OCI-LY7 (cell line): ENCODE measurements around the gene CIC. TPM values are rescaled to one million over a fixed set of nuclear protein-coding genes. Genes with fewer than 3 reads are reported as not detected.
A peak's percentile ranks its signal among the peaks of the same experiment; 100 is the strongest.

Experiments used
- BruUV-seq: library from RNA; stranded (reverse); fragments of 400-500 nt; replicated peaks from 2 replicates; lab custom pipeline; 2021; lab: Mats Ljungman, UMichigan
- CTCF ChIA-PET: fragments of 300-600 bp; sonication (Branson Sonifier 250); formaldehyde crosslinking; loops from one replicate; lab custom pipeline; 2022; ENCODE audit warnings: antibody characterized with exemption; ENCODE audit not compliant: unreplicated experiment; lab: Charles Lee
- POLR2A ChIA-PET: fragments of 300-600 bp; sonication (Branson Sonifier 250); formaldehyde crosslinking; loops from one replicate; lab custom pipeline; 2022; ENCODE audit warnings: antibody characterized with exemption; lab: Charles Lee
- DNase-seq: peaks from one replicate; pipeline ENCODE4 v3.0.0-alpha.2; 2015; ENCODE audit warnings: low spot score
- H2AFZ ChIP-seq: fragments of 200-600 bp; sonication (generic), shearing (Covaris generic); 2 replicates; pipeline ENCODE4 v1.6.1; 2014; ENCODE audit warnings: mild to moderate bottlenecking, antibody characterized with exemption, low read length, moderate library complexity
- H3K27ac ChIP-seq: fragments of 200-600 bp; sonication (generic); 2 replicates; pipeline ENCODE4 v1.5.1; 2014; ENCODE audit warnings: mixed run types, low read depth, mild to moderate bottlenecking, moderate library complexity, low read length, inconsistent platforms; ENCODE audit not compliant: poor library complexity, severe bottlenecking
- H3K36me3 ChIP-seq: fragments of 200-600 bp; sonication (generic); 2 replicates; pipeline ENCODE4 v1.6.1; 2014; ENCODE audit warnings: mild to moderate bottlenecking, antibody characterized with exemption, low read length, moderate library complexity, mixed read lengths; ENCODE audit not compliant: insufficient read depth
- H3K4me1 ChIP-seq: fragments of 200-600 bp; sonication (generic); 2 replicates; pipeline ENCODE4 v1.5.1; 2014; ENCODE audit warnings: mild to moderate bottlenecking, low read length; ENCODE audit not compliant: insufficient read depth, poor library complexity, severe bottlenecking
- H3K4me2 ChIP-seq: fragments of 200-600 bp; sonication (generic); 2 replicates; pipeline ENCODE4 v1.6.1; 2014; ENCODE audit warnings: mild to moderate bottlenecking, low read length
- H3K4me3 ChIP-seq: fragments of 200-600 bp; sonication (generic); 2 replicates; pipeline ENCODE4 v1.5.1; 2014; ENCODE audit warnings: mild to moderate bottlenecking, low read depth, low read length; ENCODE audit not compliant: poor library complexity, severe bottlenecking
- H3K79me2 ChIP-seq: fragments of 200-600 bp; sonication (generic); 2 replicates; pipeline ENCODE4 v1.6.1; 2016; ENCODE audit warnings: low read depth, mild to moderate bottlenecking, low read length, moderate library complexity, mixed read lengths; ENCODE audit not compliant: insufficient read depth
- H3K9me2 ChIP-seq: fragments of 200-600 bp; sonication (generic); 2 replicates; pipeline ENCODE4 v1.6.1; 2016; ENCODE audit warnings: mild to moderate bottlenecking, low read length, mixed read lengths; ENCODE audit not compliant: insufficient read depth
- H3K9me3 ChIP-seq: fragments of 200-600 bp; sonication (generic); 2 replicates; pipeline ENCODE4 v1.6.1; 2014; ENCODE audit warnings: mild to moderate bottlenecking, mixed run types, low read length, mixed read lengths
- H4K20me1 ChIP-seq: fragments of 200-600 bp; sonication (generic); 2 replicates; pipeline ENCODE4 v1.6.1; 2014; ENCODE audit warnings: mild to moderate bottlenecking, antibody characterized with exemption, low read length, moderate library complexity, mixed read lengths; ENCODE audit not compliant: insufficient read depth
- CTCF ChIP-seq: fragments of 200-600 bp; sonication (generic); conservative IDR thresholded peaks from 2 replicates; pipeline ENCODE4 v1.5.1; 2014; ENCODE audit warnings: mild to moderate bottlenecking, antibody characterized with exemption, low read length, moderate library complexity, mixed read lengths
- EZH2phosphoT487 ChIP-seq: fragments of 200-600 bp; sonication (generic); IDR thresholded peaks from 2 replicates; pipeline ENCODE4 v1.6.1; 2018; ENCODE audit warnings: low read depth, borderline replicate concordance, mild to moderate bottlenecking, mixed run types, antibody characterized with exemption, low read length, moderate library complexity, mixed read lengths
- intact Hi-C: fragments of 100-400 bp; cut with micrococcal nuclease; formaldehyde crosslinking; loops from one replicate; pipeline ENCODE4 v1.10.0; 2022; ENCODE audit not compliant: unreplicated experiment
- total RNA-seq, 2 experiments: library from RNA; depleted of rRNA in 1 of 2; stranded (reverse); fragments of >200 nt in 1 of 2; shearing (Covaris generic) in 1 of 2; gene quantifications; 2 replicates each; pipeline ENCODE4 v1.2.3, GENCODE V29; 2014 to 2022

The CIC gene
- total RNA-seq, 2 experiments from 2014 or later: 26.8 to 48.2 TPM

GRCh38 chr19:42269478-42270345 is 660 bp downstream of the CIC start:
- H3K27ac ChIP-seq: peak overlapping the region; percentile 70
- H3K9me2 ChIP-seq: no peaks in the 10 kb centered on the region
- BruUV-seq: no TSS peak
- POLR2A ChIA-PET: interaction anchor here (0.6 to 2.1 kb wide), 3 partner anchors 10 to 26 kb away, joined by 4 to 11 read pairs (median 6); no protein-coding TSS in a partner anchor
- H3K4me2 ChIP-seq: peak overlapping the region; percentile 99
- H4K20me1 ChIP-seq: no peaks in the 10 kb centered on the region
- peaks cover 9% of the 10 kb centered on the region; the same call in 1 of the 2 replicates for H3K79me2 ChIP-seq
- 0 out of 2 replicates have a peak, but pooled peaks cover 3% of the 10 kb centered on the region for H3K36me3 ChIP-seq
- H3K4me1 ChIP-seq: peaks cover 32% of the 10 kb centered on the region
- H2AFZ ChIP-seq: peak overlapping the region; percentile 23; the same call in 1 of the 2 replicates
- H3K4me3 ChIP-seq: peak overlapping the region; percentile 73
- no peak for TF ChIP-seq CTCF
- TF ChIP-seq EZH2phosphoT487: no peak
- DNase-seq: no peak
- CTCF ChIA-PET: interaction anchor here (2.0 kb wide), 1 partner anchor 10 kb away, joined by 10 read pairs; no protein-coding TSS in a partner anchor
- no peaks in the 10 kb centered on the region for H3K9me3 ChIP-seq
- intact Hi-C loops: no loop called here

- H2AFZ ChIP-seq: peak overlapping the region; percentile 23; the same call in 1 of the 2 replicates
These were observed 1.4 kb downstream of the CIC start for GRCh38 chr19:42270346-42271044.

More at GRCh38 chr19:42270346-42271044, 1.4 kb downstream of the CIC start:
- H3K4me3 ChIP-seq: peak overlapping the region; percentile 73
- H3K79me2 ChIP-seq: peaks cover 9% of the 10 kb centered on the region; the same call in 1 of the 2 replicates
- no peaks in the 10 kb centered on the region for H3K9me2 ChIP-seq
- peak overlapping the region; percentile 99 for H3K4me2 ChIP-seq
- no peaks in the 10 kb centered on the region for H4K20me1 ChIP-seq
- no TSS peak for BruUV-seq
- intact Hi-C loops: no loop called here
- H3K9me3 ChIP-seq: no peaks in the 10 kb centered on the region
- peak overlapping the region; percentile 70 for H3K27ac ChIP-seq
- H3K36me3 ChIP-seq: 0 out of 2 replicates have a peak, but pooled peaks cover 8% of the 10 kb centered on the region
- H3K4me1 ChIP-seq: peaks cover 32% of the 10 kb centered on the region
- ChIA-PET POLR2A (interaction anchor here (0.6 to 2.1 kb wide), 3 partner anchors 9 to 27 kb away, joined by 4 to 11 read pairs (median 6); no protein-coding TSS in a partner anchor), CTCF (interaction anchor here (2.0 kb wide), 1 partner anchor 9 kb away, joined by 10 read pairs; no protein-coding TSS in a partner anchor)
- DNase-seq: peak; percentile 37
- TF ChIP-seq EZH2phosphoT487 (no peak), CTCF (no peak)
